Measurements from ENCODE around the gene MYEF2.

Gene MYEF2

GRCh38 chr15:48177766-48178647 lies at the start of gene MYEF2:
TSS of gene MYEF2 (minus strand) at chr15:48178295. CDS start at chr15:48178237, 58 bp downstream.
- peak; percentile 36 for DNase-seq (ENCODE audit: low read depth)

- DNase-seq (ENCODE audit: low read depth) = no peak
Observed at GRCh38 chr15:48225771-48226170, 47.7 kb upstream of the MYEF2 start.

GRCh38 chr15:48222627-48223026 lies 44.5 kb upstream of the MYEF2 start:
- DNase-seq (ENCODE audit: low read depth) = no peak

GRCh38 chr15:48221885-48222284 lies 43.8 kb upstream of the MYEF2 start:
- no peak for DNase-seq (ENCODE audit: low read depth)

- no peak for DNase-seq (ENCODE audit: low read depth)
Observed at GRCh38 chr15:48221261-48221660, 43.2 kb upstream of the MYEF2 start.

- no peak for DNase-seq (ENCODE audit: low read depth)
Observed at GRCh38 chr15:48205981-48206380, 27.9 kb upstream of the MYEF2 start, which contains the start of gene SLC12A1. TSS of gene SLC12A1 (plus strand) at chr15:48206302. CDS start at chr15:48207720, 1,418 bp downstream.

- no peak for DNase-seq (ENCODE audit: low read depth)
Observed at GRCh38 chr15:48202068-48202467, 24.0 kb upstream of the MYEF2 start.

- DNase-seq (ENCODE audit: low read depth) = no peak
Observed at GRCh38 chr15:48191574-48192225, 13.6 kb upstream of the MYEF2 start, which contains the start of gene CTXN2. TSS of gene CTXN2 (plus strand) at chr15:48191665. CDS start at chr15:48201301, 9,636 bp downstream.

- DNase-seq (ENCODE audit: low read depth) = no peak
Observed at GRCh38 chr15:48190932-48191573, 13.0 kb upstream of the MYEF2 start.

- no peak for DNase-seq (ENCODE audit: low read depth)
Observed at GRCh38 chr15:48186271-48186670, 8.2 kb upstream of the MYEF2 start.

- DNase-seq (ENCODE audit: low read depth) = no peak
Observed at GRCh38 chr15:48185529-48185928, 7.4 kb upstream of the MYEF2 start.

GRCh38 chr15:48182749-48183148 lies 4.7 kb upstream of the MYEF2 start:
- DNase-seq (ENCODE audit: low read depth) = no peak

GRCh38 chr15:48178648-48178931 lies 495 bp upstream of the MYEF2 start:
- DNase-seq (ENCODE audit: low read depth) = no peak

GRCh38 chr15:48177383-48177765 lies 721 bp downstream of the MYEF2 start:
- no peak for DNase-seq (ENCODE audit: low read depth)

- no peak for DNase-seq (ENCODE audit: low read depth)
Observed at GRCh38 chr15:48176957-48177356, 1.1 kb downstream of the MYEF2 start.

- no peak for DNase-seq (ENCODE audit: low read depth)
Observed at GRCh38 chr15:48176112-48176511, 2.0 kb downstream of the MYEF2 start.

GRCh38 chr15:48175126-48175525 lies 3.0 kb downstream of the MYEF2 start:
- DNase-seq (ENCODE audit: low read depth) = no peak

- DNase-seq (ENCODE audit: low read depth) = no peak
Observed at GRCh38 chr15:48170981-48171380, 7.1 kb downstream of the MYEF2 start.

GRCh38 chr15:48168616-48169015 lies 9.5 kb downstream of the MYEF2 start:
- DNase-seq (ENCODE audit: low read depth) = no peak

- DNase-seq (ENCODE audit: low read depth) = no peak
Observed at GRCh38 chr15:48153526-48153925, 24.6 kb downstream of the MYEF2 start.

GRCh38 chr15:48149858-48150257 lies 28.2 kb downstream of the MYEF2 start:
- no peak for DNase-seq (ENCODE audit: low read depth)

GRCh38 chr15:48147358-48147757 lies 30.7 kb downstream of the MYEF2 start:
- no peak for DNase-seq (ENCODE audit: low read depth)

GRCh38 chr15:48145923-48146322 lies 32.2 kb downstream of the MYEF2 start:
- no peak for DNase-seq (ENCODE audit: low read depth)
